Activated CD4-positive, alpha-beta T cell treated with anti-CD3 and anti-CD28 coated beads, Interleukin-2, amount 50 U/mL, for 4 hours (primary cell): ENCODE measurements around the gene POU1F1.
"Not testable (repeated sequence)": the region's sequence is repeated elsewhere in the genome, so short reads cannot be mapped to it uniquely, and the experiment has no call there.

ENCODE experiments used
- DNase-seq, 2 experiments: peaks; one replicate each; pipeline ENCODE4 v3.0.0-alpha.2; 2020

Gene POU1F1

GRCh38 chr3:87248831-87249230 lies 27.6 kb downstream of the POU1F1 start:
- no peak for DNase-seq

GRCh38 chr3:87248231-87248630 lies 28.2 kb downstream of the POU1F1 start:
- DNase-seq: not testable (repeated sequence)

DNA sequence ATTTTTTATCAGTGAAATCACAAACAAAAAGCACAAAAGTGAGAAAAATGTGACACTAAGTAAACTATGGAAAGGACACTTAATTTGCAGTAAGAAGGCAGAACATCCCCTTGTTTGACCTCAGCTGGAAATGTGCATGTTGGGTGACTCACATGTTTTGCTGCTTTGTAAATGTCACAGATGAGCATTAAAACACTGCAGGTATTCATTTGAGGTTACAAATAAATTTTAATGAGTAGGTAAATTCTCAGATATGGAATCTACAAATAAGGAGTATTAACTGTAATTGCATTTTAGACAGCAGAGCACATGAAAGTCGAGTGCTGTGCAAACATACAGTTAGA lies 29.0 kb downstream of the POU1F1 start:
- no peak for DNase-seq

- DNase-seq: no peak
Measured at GRCh38 chr3:87246662-87247429, 29.5 kb downstream of the POU1F1 start.

DNA sequence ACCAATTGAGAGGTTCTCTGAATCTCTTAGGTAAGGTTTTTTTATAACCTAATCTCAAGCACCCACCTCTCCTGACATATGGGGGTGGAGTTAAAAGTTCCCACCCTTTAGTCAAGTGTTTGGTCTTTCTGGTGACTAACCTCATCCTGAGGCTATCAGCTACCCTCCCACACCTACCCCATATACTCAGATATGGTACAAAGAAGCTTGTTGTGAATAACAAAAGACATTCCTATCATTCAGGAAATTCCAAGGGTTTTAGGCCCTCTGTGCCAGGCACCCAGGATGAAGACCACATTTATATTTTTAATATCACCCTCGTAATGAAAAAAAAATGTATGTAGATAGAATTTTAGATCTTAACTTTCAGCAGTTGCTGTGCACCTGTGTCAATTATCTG lies 40.3 kb downstream of the POU1F1 start:
- DNase-seq: no peak

DNA sequence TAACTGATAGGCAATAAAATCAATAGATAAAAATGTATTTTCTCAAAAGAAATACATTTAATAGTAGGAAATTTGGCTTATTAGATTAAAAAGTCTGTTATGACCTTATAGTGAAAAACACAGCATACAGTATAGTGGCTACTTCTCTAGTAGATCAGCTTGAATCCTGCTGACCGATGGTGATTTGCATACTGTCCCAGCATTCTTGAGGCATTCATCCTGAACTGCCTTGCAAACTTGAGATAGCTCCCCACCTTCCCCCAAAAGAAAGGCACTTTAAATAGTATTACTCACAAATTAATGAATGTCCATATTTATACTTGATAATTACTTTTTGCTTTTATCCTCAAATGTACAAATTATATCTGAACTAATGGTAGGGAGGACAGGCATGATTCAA lies 42.6 kb downstream of the POU1F1 start:
- DNase-seq: no peak

- no peak for DNase-seq
Measured at GRCh38 chr3:87229113-87229512, 47.3 kb downstream of the POU1F1 start.

GRCh38 chr3:87228316-87228715 lies 48.1 kb downstream of the POU1F1 start:
- no peak for DNase-seq

DNA sequence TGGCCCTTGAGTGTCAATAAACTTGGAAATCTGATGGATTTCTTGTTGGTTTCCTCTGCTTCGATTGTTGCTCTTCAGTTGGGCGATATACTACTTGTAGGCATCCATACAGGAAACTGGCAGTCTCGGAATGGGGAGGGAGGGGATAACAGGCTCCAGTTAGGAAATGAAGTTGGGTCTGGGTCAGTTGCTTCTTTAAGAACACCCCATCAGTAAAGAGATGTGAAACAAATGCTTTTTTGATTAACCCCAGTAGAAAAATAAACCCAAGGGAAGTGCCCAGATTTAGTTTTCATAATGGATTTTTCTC lies 48.6 kb downstream of the POU1F1 start:
- no peak for DNase-seq

DNA sequence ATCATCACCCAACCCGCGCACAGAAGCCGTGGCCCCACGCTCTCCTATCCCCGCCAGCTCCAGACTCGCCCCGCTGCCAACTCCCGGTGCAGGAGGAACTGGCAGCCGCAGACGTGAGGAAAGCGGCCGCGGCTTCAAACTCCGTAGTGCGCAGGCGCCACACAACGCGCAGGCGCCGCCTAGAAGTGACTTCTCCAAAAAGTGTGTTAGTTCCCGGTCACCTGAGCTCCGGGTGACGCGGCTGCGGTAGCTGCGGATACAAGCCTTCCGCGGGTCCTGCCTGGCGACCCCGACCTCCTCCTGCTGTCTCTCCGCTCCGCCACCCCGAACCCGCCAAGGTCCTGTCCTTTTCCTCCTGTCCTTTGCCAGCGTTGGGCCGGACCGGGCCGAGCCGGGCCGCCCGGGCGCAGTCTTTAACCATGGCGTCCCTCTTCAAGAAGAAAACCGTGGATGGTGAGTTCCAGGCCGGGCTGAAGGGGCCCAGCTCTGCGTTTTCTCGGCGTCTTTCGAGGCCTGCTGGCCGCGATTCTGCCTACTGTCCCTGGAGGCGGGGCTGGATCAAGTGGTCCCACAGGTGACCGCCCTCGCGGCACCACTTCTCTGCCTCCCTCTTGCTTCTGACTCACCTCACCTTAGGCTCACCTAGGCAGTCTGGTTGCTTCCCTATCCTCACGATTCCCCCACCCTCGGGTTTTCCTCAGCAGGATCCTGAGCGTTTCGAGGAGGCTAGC lies 49.1 kb downstream of the POU1F1 start, which contains the start of gene CHMP2B:
CHMP2B (plus strand) TSS at position 206 of the 731 bp plus-strand sequence; CDS start at position 420, 214 bp downstream.
- DNase-seq: peak; percentile 88 to 89

DNA sequence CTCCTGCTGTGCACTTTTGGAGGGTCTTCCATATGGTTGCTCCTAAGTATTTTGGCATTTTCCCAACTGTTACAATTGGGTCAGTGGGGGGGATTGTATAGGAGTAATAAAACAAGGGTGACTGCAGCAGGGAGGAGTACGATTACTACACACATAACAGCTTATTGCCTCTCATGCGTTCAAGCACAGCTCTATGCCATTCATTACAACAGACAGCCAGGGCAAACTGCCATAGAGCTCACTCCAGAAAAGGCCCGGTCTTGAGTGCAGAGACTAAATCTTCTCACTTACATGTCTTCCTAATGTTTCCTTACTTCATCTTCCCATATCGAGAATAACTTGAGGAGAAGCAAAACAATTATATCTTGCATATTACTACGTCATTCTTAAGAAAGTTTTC lies 50.7 kb downstream of the POU1F1 start:
- no peak for DNase-seq

DNA sequence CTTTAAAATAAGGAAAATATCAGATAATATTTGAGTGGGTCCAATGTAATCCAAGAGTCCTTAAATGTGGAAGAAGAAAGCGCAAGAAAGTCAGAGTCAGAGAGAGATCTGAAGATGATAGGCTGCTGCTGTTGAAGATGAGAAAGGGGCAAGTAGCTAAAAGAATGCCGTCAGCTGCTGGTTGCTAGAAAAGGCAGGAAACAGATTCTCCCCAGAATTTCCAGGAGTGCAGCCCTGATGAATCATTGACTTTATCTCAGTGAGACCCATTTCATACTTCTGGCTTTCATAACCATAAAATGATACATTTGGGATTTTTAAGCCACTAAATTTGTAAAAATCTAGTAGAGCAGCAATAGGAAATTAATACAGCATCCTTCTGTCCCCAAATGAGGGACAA lies 56.8 kb downstream of the POU1F1 start:
- DNase-seq: no peak

GRCh38 chr3:87218560-87218959 lies 57.8 kb downstream of the POU1F1 start:
- no peak for DNase-seq
